IMR-90 (cell line): ENCODE results near the gene LAGE3. TPM values are rescaled to one million over a fixed set of nuclear protein-coding genes. Genes with fewer than 3 reads are reported as not detected.

Experiments used
- ATAC-seq: fragments of 200-7000 bp; cut with Tn5 transposase; 2 replicates; pipeline ENCODE4 v1.9.1; 2020; ENCODE audit warnings: low read depth, mild to moderate bottlenecking, moderate library complexity
- BruUV-seq: library from RNA; stranded (reverse); fragments of 400-500 nt; replicated peaks from 2 replicates; lab custom pipeline; 2021; lab: Mats Ljungman, UMichigan
- CTCF ChIA-PET: fragments of 300-600 bp; formaldehyde crosslinking; extraction: SDS; loops from one replicate; lab custom pipeline; 2021; ENCODE audit warnings: antibody characterized with exemption; lab: Yijun Ruan, JAX
- POLR2A ChIA-PET: fragments of 300-600 bp; sonication (Branson Sonifier 250); formaldehyde crosslinking; loops from one replicate; lab custom pipeline; 2022; ENCODE audit warnings: antibody characterized with exemption; ENCODE audit not compliant: unreplicated experiment; lab: Charles Lee
- DNase-seq: peaks from one replicate; pipeline ENCODE4 v3.0.0; 2013
- H2AFZ ChIP-seq: replicated peaks from 2 replicates; pipeline ENCODE3; 2013; ENCODE audit warnings: low read length, mild to moderate bottlenecking; ENCODE audit not compliant: poor library complexity
- H2AK5ac ChIP-seq: 2 replicates; pipeline ENCODE4 v1.6.1; 2013; ENCODE audit warnings: low read depth, low read length, inconsistent platforms
- H2AK9ac ChIP-seq: replicated peaks from 2 replicates; pipeline ENCODE3; 2013; ENCODE audit warnings: mild to moderate bottlenecking, low read depth, low read length, moderate library complexity; ENCODE audit not compliant: poor library complexity
- H2BK120ac ChIP-seq: 2 replicates; pipeline ENCODE4 v1.6.1; 2013; ENCODE audit warnings: low read depth, low read length, inconsistent platforms
- H2BK15ac ChIP-seq: 3 replicates; pipeline ENCODE4 v1.6.1; 2013; ENCODE audit warnings: low read depth, low read length, inconsistent platforms
- H2BK20ac ChIP-seq: 2 replicates; pipeline ENCODE4 v1.6.1; 2013; ENCODE audit warnings: low read depth, mild to moderate bottlenecking, inconsistent platforms, low read length, moderate library complexity
- H2BK5ac ChIP-seq: 2 replicates; pipeline ENCODE4 v1.6.1; 2013; ENCODE audit warnings: mild to moderate bottlenecking, low read depth, low read length, inconsistent platforms; ENCODE audit not compliant: poor library complexity, severe bottlenecking
- H3K14ac ChIP-seq: replicated peaks from 2 replicates; pipeline ENCODE4 v1.6.1; 2013; ENCODE audit warnings: low read depth, low read length, inconsistent platforms
- H3K18ac ChIP-seq: 2 replicates; pipeline ENCODE4 v1.6.1; 2013; ENCODE audit warnings: low read depth, low read length, control low read depth
- H3K23ac ChIP-seq: 2 replicates; pipeline ENCODE4 v1.6.1; 2013; ENCODE audit warnings: low read depth, low read length, inconsistent platforms
- H3K27ac ChIP-seq: 2 replicates; pipeline ENCODE4 v1.5.1; 2013; ENCODE audit warnings: mild to moderate bottlenecking, control low read depth, low read length; ENCODE audit not compliant: insufficient read depth
- H3K27me3 ChIP-seq: 2 replicates; pipeline ENCODE4 v1.6.1; 2013; ENCODE audit warnings: low read length; ENCODE audit not compliant: control insufficient read depth, insufficient read depth
- H3K36me3 ChIP-seq: 2 replicates; pipeline ENCODE4 v1.6.1; 2013; ENCODE audit warnings: low read length, mixed read lengths; ENCODE audit not compliant: control insufficient read depth, insufficient read depth
- H3K4ac ChIP-seq: 2 replicates; pipeline ENCODE4 v1.6.1; 2013; ENCODE audit warnings: low read depth, low read length, inconsistent platforms
- H3K4me1 ChIP-seq: 2 replicates; pipeline ENCODE4 v1.6.1; 2013; ENCODE audit warnings: low read length, mixed read lengths; ENCODE audit not compliant: control insufficient read depth, insufficient read depth
- H3K4me2 ChIP-seq: 2 replicates; pipeline ENCODE4 v1.6.1; 2013; ENCODE audit warnings: low read depth, mild to moderate bottlenecking, control low read depth, low read length, moderate library complexity
- H3K4me3 ChIP-seq: 2 replicates; pipeline ENCODE4 v1.5.1; 2013; ENCODE audit warnings: low read depth, mild to moderate bottlenecking, control low read depth, low read length, moderate library complexity; ENCODE audit not compliant: insufficient read depth
- H3K56ac ChIP-seq: 2 replicates; pipeline ENCODE4 v1.6.1; 2013; ENCODE audit warnings: low read length, inconsistent platforms; ENCODE audit not compliant: insufficient read depth; ENCODE audit errors: extremely low read depth
- H3K79me1 ChIP-seq, 2 experiments: 2 replicates each; pipeline ENCODE4 v1.6.1; 2013; ENCODE audit warnings: low read length in 2 of 2, inconsistent platforms in 1 of 2, low read depth in 1 of 2
- H3K9ac ChIP-seq: 2 replicates; pipeline ENCODE4 v1.6.1; 2013; ENCODE audit warnings: low read depth, low read length, control low read depth
- H3K9me1 ChIP-seq: 2 replicates; pipeline ENCODE4 v1.6.1; 2013; ENCODE audit warnings: low read length, inconsistent platforms; ENCODE audit not compliant: insufficient read depth
- H3K9me3 ChIP-seq: 2 replicates; pipeline ENCODE4 v1.6.1; 2013; ENCODE audit warnings: low read length; ENCODE audit not compliant: control insufficient read depth, insufficient read depth
- H4K20me1 ChIP-seq: 2 replicates; pipeline ENCODE4 v1.6.1; 2013; ENCODE audit warnings: low read length, inconsistent platforms; ENCODE audit not compliant: insufficient read depth
- H4K5ac ChIP-seq: 2 replicates; pipeline ENCODE4 v1.6.1; 2013; ENCODE audit warnings: mild to moderate bottlenecking, low read depth, low read length, control low read depth
- H4K8ac ChIP-seq, 2 experiments: 2 replicates each; pipeline ENCODE4 v1.6.1; 2013; ENCODE audit warnings: low read depth in 2 of 2, low read length in 2 of 2, control low read depth in 1 of 2, inconsistent platforms in 1 of 2
- H4K91ac ChIP-seq: 2 replicates; pipeline ENCODE4 v1.6.1; 2013; ENCODE audit warnings: low read depth, low read length, inconsistent platforms; ENCODE audit not compliant: insufficient read depth
- FOS ChIP-seq: fragments of 150-350 bp; IDR thresholded peaks from 2 replicates; pipeline ENCODE4 v1.6.1; 2016; ENCODE audit warnings: low read depth, low read length
- RAD21 ChIP-seq: IDR thresholded peaks from 2 replicates; pipeline ENCODE4 v1.6.1; 2012; ENCODE audit warnings: low read length, improper control_type of control experiment
- WGBS, 2 experiments: methylation state at CpG; one replicate each; pipeline versions ENCODE4 v1.1.5 to v1.1.7; 2013; ENCODE audit warnings: missing lambda C conversion rate in 2 of 2; ENCODE audit not compliant: insufficient read length in 1 of 2; ENCODE audit errors: extremely low coverage in 2 of 2; 5-methylcytosine and 5-hydroxymethylcytosine counted together
- dilution Hi-C: fragments of 300-500 bp; cut with HindIII; formaldehyde crosslinking; loops from one replicate; pipeline ENCODE4 v1.14.3; 2018; ENCODE audit warnings: low sequenced_read_pairs; ENCODE audit not compliant: unreplicated experiment
- in situ Hi-C: fragments of 300-500 bp; cut with MboI; formaldehyde crosslinking; loops from 3 replicates; pipeline ENCODE4 v1.14.3; 2019; ENCODE audit warnings: low sequenced_read_pairs, inconsistent platforms, mixed read lengths
- intact Hi-C: fragments of 100-400 bp; cut with micrococcal nuclease; formaldehyde crosslinking; loops from 2 replicates; pipeline ENCODE4 v1.10.0; 2022
- polyA plus RNA-seq, 3 experiments: library from polyadenylated mRNA; depleted of rRNA; stranded (reverse); fragments of >200 nt; gene quantifications; 2 replicates each; pipeline ENCODE4 v1.2.3, GENCODE V29; 2012; ENCODE audit warnings: low replicate concordance in 1 of 3
- total RNA-seq: library from RNA; depleted of rRNA; stranded (reverse); fragments of >200 nt; gene quantifications from 2 replicates; pipeline ENCODE4 v1.2.3, GENCODE V29; 2012

Gene LAGE3
- total and polyA plus RNA-seq, 2 of the 4 experiments (the other 2 are of a cell fraction): 3.6 to 14.8 TPM

DNA sequence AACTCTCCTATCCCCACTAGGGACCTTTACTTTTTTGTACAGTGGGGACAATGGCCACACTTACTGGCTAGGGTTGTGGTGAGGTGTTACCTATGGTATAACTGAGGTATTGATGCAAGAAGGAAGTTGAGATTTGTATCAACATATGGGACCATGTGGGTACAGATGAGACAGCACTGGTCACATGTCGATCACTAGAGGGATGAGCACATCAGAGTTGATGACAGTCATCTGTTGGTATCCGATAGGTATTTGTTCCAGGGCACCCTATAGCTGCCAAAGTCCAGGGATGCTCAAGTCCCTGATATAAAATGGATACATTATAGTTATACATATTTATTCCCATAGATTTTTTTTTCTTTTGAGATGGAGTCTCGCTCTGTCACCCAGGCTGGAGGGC is 23.9 kb upstream of the LAGE3 start:
- CTCF ChIA-PET: no interaction called here
- Histone ChIP-seq H3K4me3 (no peak overlapping the region), H3K14ac (no peak overlapping the region), H2AFZ (no peak overlapping the region), H3K79me1 (no peaks in the 10 kb centered on the region; a peak in 1 of 4 replicates), H4K91ac (no peak overlapping the region), H3K9ac (no peak overlapping the region), H4K8ac (no peak overlapping the region), H3K4ac (no peak overlapping the region), H3K36me3 (peaks cover 8% of the 10 kb centered on the region; the same call in 1 of the 2 replicates), H3K9me1 (peaks cover 4% of the 10 kb centered on the region; the same call in 1 of the 2 replicates), H2AK5ac (no peak overlapping the region), H2BK20ac (no peak overlapping the region), H4K5ac (no peak overlapping the region), H2BK5ac (no peak overlapping the region), H2BK120ac (no peak overlapping the region), H3K4me2 (no peak overlapping the region), H2AK9ac (no peak overlapping the region), H3K9me3 (peaks cover 2% of the 10 kb centered on the region; the same call in 1 of the 2 replicates), H3K27ac (no peak overlapping the region), H2BK15ac (no peak overlapping the region), H3K23ac (no peak overlapping the region), H3K27me3 (no peaks in the 10 kb centered on the region), H3K4me1 (peaks cover 2% of the 10 kb centered on the region; the same call in 1 of the 2 replicates), H3K56ac (no peak overlapping the region), H3K18ac (no peak overlapping the region), H4K20me1 (no peaks in the 10 kb centered on the region)
- BruUV-seq: no TSS peak
- intact Hi-C loops: no loop called here
- TF ChIP-seq FOS: no peak
- TF ChIP-seq RAD21: no peak
- POLR2A ChIA-PET: no interaction called here
- in situ Hi-C loops: no loop called here
- no peak for DNase-seq
- dilution Hi-C loops: no loop called here
- 83% methylated on average over 1 of the region's 3 CpGs; no CpG with 5 or more reads in 1 of the 2 experiments for WGBS, 2 experiments
- no peak for ATAC-seq
